Endothelial cell of umbilical vein (primary cell): ENCODE measurements around the gene SNX30. TPM values are rescaled to one million over a fixed set of nuclear protein-coding genes. Genes with fewer than 3 reads are reported as not detected.

Experiments
- BruUV-seq: library from RNA; stranded (reverse); fragments of 400-500 nt; replicated peaks from 2 replicates; lab custom pipeline; 2021; lab: Mats Ljungman, UMichigan
- CTCF ChIA-PET: fragments of 300-600, 350-600 bp; sonication (Branson Sonifier 250); formaldehyde crosslinking; loops from one replicate; lab custom pipeline; 2021; ENCODE audit warnings: antibody characterized with exemption, inconsistent platforms; lab: Charles Lee
- POLR2A ChIA-PET: fragments of 300-600, 350-600 bp; sonication (Branson Sonifier 250); formaldehyde crosslinking; loops from one replicate; lab custom pipeline; 2021; ENCODE audit warnings: antibody characterized with exemption, inconsistent platforms; lab: Charles Lee
- DNase-seq: peaks from one replicate; pipeline ENCODE4 v3.0.0-alpha.2; 2011; ENCODE audit warnings: low read depth, low spot score
- FAIRE-seq: peaks from 2 replicates; lab custom pipeline; 2011; peaks lifted over from hg19 to GRCh38; lab: Jason Lieb, UNC
- H2AFZ ChIP-seq: 2 replicates; pipeline ENCODE4 v1.6.0; 2012; ENCODE audit warnings: low read depth, low read length, control low read depth, inconsistent platforms
- H3K27ac ChIP-seq: 2 replicates; pipeline ENCODE4 v1.5.1; 2011; ENCODE audit warnings: low read depth, mild to moderate bottlenecking, control low read depth, low read length, moderate library complexity; ENCODE audit not compliant: insufficient read depth
- H3K27me3 ChIP-seq, 2 experiments: 2 replicates each; pipeline versions ENCODE4 v1.6.0 to v1.6.1; 2011; ENCODE audit warnings: low read length in 2 of 2, mixed read lengths in 1 of 2; ENCODE audit not compliant: control insufficient read depth in 2 of 2, insufficient read depth in 2 of 2
- H3K36me3 ChIP-seq, 2 experiments: 2 replicates in 1 of 2; 3 replicates in 1 of 2; pipeline ENCODE4 v1.5.1; 2011; ENCODE audit warnings: low read length in 2 of 2, mild to moderate bottlenecking in 1 of 2, moderate library complexity in 1 of 2; ENCODE audit not compliant: control insufficient read depth in 2 of 2, insufficient read depth in 2 of 2; ENCODE audit errors: extremely low read depth in 1 of 2
- H3K4me1 ChIP-seq: 3 replicates; pipeline ENCODE4 v1.5.1; 2011; ENCODE audit warnings: mild to moderate bottlenecking, low read length; ENCODE audit not compliant: control insufficient read depth, insufficient read depth; ENCODE audit errors: extremely low read depth
- H3K4me2 ChIP-seq: 2 replicates; pipeline ENCODE4 v1.6.1; 2011; ENCODE audit warnings: low read length, control low read depth, mixed read lengths; ENCODE audit not compliant: insufficient read depth
- H3K4me3 ChIP-seq, 3 experiments: fragments of 200-600 bp in 1 of 3; sonication (generic), shearing (Covaris generic) in 1 of 3; replicated peaks in 1 of 3; 2 replicates each; pipeline ENCODE4 v1.5.1; 2011 to 2016; ENCODE audit warnings: control low read depth in 3 of 3, low read length in 3 of 3, mild to moderate bottlenecking in 2 of 3, inconsistent platforms in 1 of 3, low read depth in 1 of 3, moderate library complexity in 1 of 3; ENCODE audit not compliant: insufficient read depth in 1 of 3
- H3K79me2 ChIP-seq: 2 replicates; pipeline ENCODE4 v1.6.0; 2012; ENCODE audit warnings: low read length, inconsistent platforms; ENCODE audit not compliant: control insufficient read depth, insufficient read depth
- H3K9ac ChIP-seq: replicated peaks from 2 replicates; pipeline ENCODE3; 2011; ENCODE audit warnings: low read length, control low read depth; ENCODE audit not compliant: insufficient read depth; ENCODE audit errors: extremely low read depth
- H3K9me1 ChIP-seq: replicated peaks from 3 replicates; pipeline ENCODE4 v1.6.0; 2011; ENCODE audit warnings: mild to moderate bottlenecking, low read length; ENCODE audit not compliant: control insufficient read depth, insufficient read depth; ENCODE audit errors: extremely low read depth
- H3K9me3 ChIP-seq: replicated peaks from 2 replicates; pipeline ENCODE4 v1.5.1; 2012; ENCODE audit warnings: low read length, inconsistent platforms; ENCODE audit not compliant: control insufficient read depth, insufficient read depth
- H4K20me1 ChIP-seq: replicated peaks from 2 replicates; pipeline ENCODE3; 2011; ENCODE audit warnings: mild to moderate bottlenecking, low read length; ENCODE audit not compliant: control insufficient read depth, insufficient read depth; ENCODE audit errors: extremely low read depth
- EZH2 ChIP-seq: IDR thresholded peaks from 2 replicates; pipeline ENCODE4 v1.6.1; 2012; ENCODE audit warnings: borderline replicate concordance, low read depth, mild to moderate bottlenecking, moderate library complexity, low read length, inconsistent platforms; ENCODE audit not compliant: severe bottlenecking
- FOS ChIP-seq: IDR thresholded peaks from 2 replicates; pipeline ENCODE4 v1.6.1; 2011; ENCODE audit warnings: mild to moderate bottlenecking, low read length, moderate library complexity, borderline replicate concordance; ENCODE audit not compliant: insufficient read depth
- GATA2 ChIP-seq: IDR thresholded peaks from 2 replicates; pipeline ENCODE4 v1.7.0; 2011; ENCODE audit warnings: low read depth, mild to moderate bottlenecking, moderate library complexity, mixed read lengths, low read length; ENCODE audit not compliant: insufficient read length, insufficient read depth
- JUN ChIP-seq: IDR thresholded peaks from 2 replicates; pipeline ENCODE4 v1.6.1; 2011; ENCODE audit warnings: borderline replicate concordance, low read depth; ENCODE audit not compliant: insufficient read length, insufficient read depth
- MYC ChIP-seq: IDR thresholded peaks from one replicate; pipeline ENCODE4 v1.6.1; 2011; ENCODE audit warnings: mild to moderate bottlenecking, low read depth, low read length
- POLR2A ChIP-seq: IDR thresholded peaks from 2 replicates; pipeline ENCODE4 v1.6.1; 2012; ENCODE audit warnings: low read depth, mild to moderate bottlenecking, control low read depth, low read length
- POLR2AphosphoS5 ChIP-seq: IDR thresholded peaks from 2 replicates; pipeline ENCODE4 v1.6.1; 2012; ENCODE audit warnings: low read depth, mild to moderate bottlenecking, control low read depth, low read length, moderate library complexity; ENCODE audit not compliant: insufficient read depth
- dilution Hi-C: fragments of 300-500 bp; cut with MboI; formaldehyde crosslinking; loops from one replicate; pipeline ENCODE4 v1.15.0; 2019; ENCODE audit warnings: low sequenced_read_pairs; ENCODE audit not compliant: extremely low pct_ligation_motif_present
- intact Hi-C: fragments of 100-400 bp; cut with micrococcal nuclease; formaldehyde crosslinking; loops from one replicate; pipeline ENCODE4 v1.10.0; 2022
- polyA plus RNA-seq, 4 experiments: library from polyadenylated mRNA; depleted of rRNA in 3 of 4; stranded (reverse) in 3 of 4; unstranded in 1 of 4; fragments of >200 nt; gene quantifications; 2 replicates each; pipeline versions ENCODE4 v1.2.1 to v1.2.3, GENCODE V29; 2011 to 2012; ENCODE audit warnings: missing spikeins in 1 of 4
- total RNA-seq: library from RNA; stranded (reverse); gene quantifications from 2 replicates; pipeline ENCODE4 v1.2.3, GENCODE V29; 2021
- TF ChIP-seq, protein P1 (sequence below): IDR thresholded peaks from 2 replicates; pipeline ENCODE4 v1.6.1; 2011; ENCODE audit not compliant: insufficient read depth, insufficient read length
- TF ChIP-seq, protein P2 (sequence below), 2 donors: IDR thresholded peaks; 1 replicate in 1 of 2; 2 replicates in 1 of 2; pipeline ENCODE4 v1.5.1; 2011; ENCODE audit warnings: low read length in 2 of 2, mild to moderate bottlenecking in 2 of 2, moderate library complexity in 2 of 2, control low read depth in 1 of 2, inconsistent platforms in 1 of 2, low read depth in 1 of 2; ENCODE audit not compliant: insufficient read depth in 1 of 2; ENCODE audit errors: extremely low read depth in 1 of 2

Gene SNX30
- total and polyA plus RNA-seq, 2 donors (not counting 3 experiments of a cell fraction or from before 2014, with no cell fraction given) = 2.8 to 6.3 TPM

DNA sequence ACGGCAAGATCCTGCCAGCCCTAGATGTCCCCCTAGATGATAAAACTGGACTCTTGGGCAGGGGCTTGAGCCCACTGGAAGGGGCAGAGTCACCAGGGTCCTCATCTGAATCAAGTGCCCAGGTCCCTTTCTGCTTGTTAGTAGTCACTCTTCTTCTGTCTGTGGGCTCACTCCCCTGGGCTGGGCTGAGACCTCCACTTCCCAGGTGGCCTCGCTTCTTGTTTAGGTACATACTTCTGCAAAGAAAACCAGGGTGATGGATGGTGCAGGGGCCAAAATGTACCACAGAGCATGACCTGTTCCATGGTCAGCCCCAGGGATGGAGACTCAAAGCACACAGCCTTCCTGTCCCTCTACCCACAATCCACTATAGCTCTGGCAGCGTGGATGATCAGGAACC is 141.0 kb downstream of the SNX30 start:
- Histone ChIP-seq H3K9ac (no peak overlapping the region), H3K79me2 (no peaks in the 10 kb centered on the region), H2AFZ (no peak overlapping the region), H3K27ac (no peak overlapping the region), H3K36me3 (no peaks in the 10 kb centered on the region), H3K9me3 (no peaks in the 10 kb centered on the region), H4K20me1 (no peaks in the 10 kb centered on the region), H3K4me2 (no peak overlapping the region), H3K4me3 (no peak overlapping the region), H3K9me1 (no peaks in the 10 kb centered on the region), H3K27me3 (peaks cover 12 to 18% of the 10 kb centered on the region in 2 experiments), H3K4me1 (no peaks in the 10 kb centered on the region)
- intact Hi-C loops = no loop called here
- dilution Hi-C loops = no loop called here
- POLR2A ChIA-PET = no interaction called here
- TF ChIP-seq MYC (no peak), POLR2A (no peak), FOS (no peak), POLR2AphosphoS5 (no peak), GATA2 (no peak), JUN (no peak), EZH2 (no peak)
- TF ChIP-seq, protein P1, sequence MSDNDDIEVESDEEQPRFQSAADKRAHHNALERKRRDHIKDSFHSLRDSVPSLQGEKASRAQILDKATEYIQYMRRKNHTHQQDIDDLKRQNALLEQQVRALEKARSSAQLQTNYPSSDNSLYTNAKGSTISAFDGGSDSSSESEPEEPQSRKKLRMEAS = no peak
- no peak for DNase-seq
- BruUV-seq = no TSS peak
- CTCF ChIA-PET = no interaction called here
- no peak for FAIRE-seq

DNA sequence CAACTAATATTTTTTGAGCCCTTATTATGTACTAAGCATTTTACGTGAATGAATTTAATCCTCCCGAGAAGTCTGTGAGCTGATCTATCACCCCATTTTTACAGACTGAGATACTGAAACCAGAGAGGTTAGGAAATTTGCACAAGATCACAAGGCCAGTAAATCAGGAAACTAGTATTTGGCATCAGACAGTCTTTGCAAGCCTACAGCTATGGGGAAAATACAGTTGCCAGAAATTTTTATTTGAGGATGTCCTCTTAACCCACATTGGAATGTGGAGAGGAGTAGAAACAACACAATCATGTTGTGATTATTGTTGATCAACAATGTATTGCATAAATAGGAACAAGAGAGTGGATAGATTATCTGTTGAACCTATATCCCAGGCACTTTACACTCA is 142.4 kb downstream of the SNX30 start:
- ChIA-PET CTCF (interaction anchor here (2.8 kb wide), 1 partner anchor 10 kb away, joined by 24 read pairs; no protein-coding TSS in a partner anchor), POLR2A (no interaction called here)
- no TSS peak for BruUV-seq
- Histone ChIP-seq H3K27ac (no peak overlapping the region), H3K79me2 (no peaks in the 10 kb centered on the region), H3K9me1 (no peaks in the 10 kb centered on the region), H3K36me3 (no peaks in the 10 kb centered on the region), H3K9me3 (no peaks in the 10 kb centered on the region), H2AFZ (no peak overlapping the region), H4K20me1 (no peaks in the 10 kb centered on the region), H3K4me1 (no peaks in the 10 kb centered on the region), H3K4me3 (no peak overlapping the region), H3K4me2 (no peak overlapping the region), H3K9ac (no peak overlapping the region), H3K27me3 (peaks cover 13 to 20% of the 10 kb centered on the region in 2 experiments)
- DNase-seq (no peak), FAIRE-seq (no peak)
- dilution Hi-C loops (no loop called here), intact Hi-C loops (no loop called here)
- TF ChIP-seq FOS = no peak
- TF ChIP-seq POLR2AphosphoS5 = no peak
- TF ChIP-seq, protein P2, sequence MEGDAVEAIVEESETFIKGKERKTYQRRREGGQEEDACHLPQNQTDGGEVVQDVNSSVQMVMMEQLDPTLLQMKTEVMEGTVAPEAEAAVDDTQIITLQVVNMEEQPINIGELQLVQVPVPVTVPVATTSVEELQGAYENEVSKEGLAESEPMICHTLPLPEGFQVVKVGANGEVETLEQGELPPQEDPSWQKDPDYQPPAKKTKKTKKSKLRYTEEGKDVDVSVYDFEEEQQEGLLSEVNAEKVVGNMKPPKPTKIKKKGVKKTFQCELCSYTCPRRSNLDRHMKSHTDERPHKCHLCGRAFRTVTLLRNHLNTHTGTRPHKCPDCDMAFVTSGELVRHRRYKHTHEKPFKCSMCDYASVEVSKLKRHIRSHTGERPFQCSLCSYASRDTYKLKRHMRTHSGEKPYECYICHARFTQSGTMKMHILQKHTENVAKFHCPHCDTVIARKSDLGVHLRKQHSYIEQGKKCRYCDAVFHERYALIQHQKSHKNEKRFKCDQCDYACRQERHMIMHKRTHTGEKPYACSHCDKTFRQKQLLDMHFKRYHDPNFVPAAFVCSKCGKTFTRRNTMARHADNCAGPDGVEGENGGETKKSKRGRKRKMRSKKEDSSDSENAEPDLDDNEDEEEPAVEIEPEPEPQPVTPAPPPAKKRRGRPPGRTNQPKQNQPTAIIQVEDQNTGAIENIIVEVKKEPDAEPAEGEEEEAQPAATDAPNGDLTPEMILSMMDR (IDR thresholded peaks at IDR 0.05; ENCODE audit: extremely low read depth in 1 of 2, insufficient read depth in 1 of 2, low read depth in 1 of 2, low read length in 2 of 2) = no peak
- no peak for TF ChIP-seq POLR2A
- no peak for TF ChIP-seq MYC
- no peak for TF ChIP-seq GATA2
- TF ChIP-seq EZH2 = no peak
- TF ChIP-seq, protein P1 = no peak
- TF ChIP-seq JUN = no peak
